ENCODE results near the gene EOMES.

Gene EOMES

GRCh38 chr3:27667751-27668150, 54.4 kb downstream of the EOMES start:
- Mint-ChIP-seq H3K9me3 (no peaks in the 10 kb centered on the region), H3K36me3 (ENCODE audit: low read depth) (no peaks in the 10 kb centered on the region), H3K4me1 (peaks cover 7% of the 10 kb centered on the region), H3K27ac (no peak overlapping the region), H3K27me3 (ENCODE audit: low read depth) (no peaks in the 10 kb centered on the region), H3K4me3 (no peak overlapping the region)
- TF ChIP-seq, protein P1, sequence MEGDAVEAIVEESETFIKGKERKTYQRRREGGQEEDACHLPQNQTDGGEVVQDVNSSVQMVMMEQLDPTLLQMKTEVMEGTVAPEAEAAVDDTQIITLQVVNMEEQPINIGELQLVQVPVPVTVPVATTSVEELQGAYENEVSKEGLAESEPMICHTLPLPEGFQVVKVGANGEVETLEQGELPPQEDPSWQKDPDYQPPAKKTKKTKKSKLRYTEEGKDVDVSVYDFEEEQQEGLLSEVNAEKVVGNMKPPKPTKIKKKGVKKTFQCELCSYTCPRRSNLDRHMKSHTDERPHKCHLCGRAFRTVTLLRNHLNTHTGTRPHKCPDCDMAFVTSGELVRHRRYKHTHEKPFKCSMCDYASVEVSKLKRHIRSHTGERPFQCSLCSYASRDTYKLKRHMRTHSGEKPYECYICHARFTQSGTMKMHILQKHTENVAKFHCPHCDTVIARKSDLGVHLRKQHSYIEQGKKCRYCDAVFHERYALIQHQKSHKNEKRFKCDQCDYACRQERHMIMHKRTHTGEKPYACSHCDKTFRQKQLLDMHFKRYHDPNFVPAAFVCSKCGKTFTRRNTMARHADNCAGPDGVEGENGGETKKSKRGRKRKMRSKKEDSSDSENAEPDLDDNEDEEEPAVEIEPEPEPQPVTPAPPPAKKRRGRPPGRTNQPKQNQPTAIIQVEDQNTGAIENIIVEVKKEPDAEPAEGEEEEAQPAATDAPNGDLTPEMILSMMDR (IDR thresholded peaks at IDR 0.05; ENCODE audit: unreplicated experiment in 3 of 3), result no peak

- Mint-ChIP-seq H3K9me3 (no peaks in the 10 kb centered on the region), H3K27me3 (ENCODE audit: low read depth) (no peaks in the 10 kb centered on the region), H3K27ac (peak overlapping the region; percentile 11 to 57 (median 20)), H3K4me3 (no peak overlapping the region), H3K4me1 (peaks cover 7% of the 10 kb centered on the region), H3K36me3 (ENCODE audit: low read depth) (no peaks in the 10 kb centered on the region)
- TF ChIP-seq, protein P1 (IDR thresholded peaks at IDR 0.05; ENCODE audit: unreplicated experiment in 3 of 3), result no peak
Observed at GRCh38 chr3:27666708-27667107, 55.4 kb downstream of the EOMES start.

GRCh38 chr3:27666272-27666671, 55.9 kb downstream of the EOMES start:
- TF ChIP-seq, protein P1 (IDR thresholded peaks at IDR 0.05; ENCODE audit: unreplicated experiment in 3 of 3), result no peak
- H3K9me3 Mint-ChIP-seq, result no peaks in the 10 kb centered on the region
- peak overlapping the region; percentile 11 to 57 (median 20) for H3K27ac Mint-ChIP-seq
- no peak overlapping the region for H3K4me3 Mint-ChIP-seq
- peaks cover 7% of the 10 kb centered on the region for H3K4me1 Mint-ChIP-seq
- no peaks in the 10 kb centered on the region for H3K27me3 Mint-ChIP-seq (ENCODE audit: low read depth)
- no peaks in the 10 kb centered on the region for H3K36me3 Mint-ChIP-seq (ENCODE audit: low read depth)
